Measurements from ENCODE around the gene HSP90AB1.

Gene HSP90AB1

DNA sequence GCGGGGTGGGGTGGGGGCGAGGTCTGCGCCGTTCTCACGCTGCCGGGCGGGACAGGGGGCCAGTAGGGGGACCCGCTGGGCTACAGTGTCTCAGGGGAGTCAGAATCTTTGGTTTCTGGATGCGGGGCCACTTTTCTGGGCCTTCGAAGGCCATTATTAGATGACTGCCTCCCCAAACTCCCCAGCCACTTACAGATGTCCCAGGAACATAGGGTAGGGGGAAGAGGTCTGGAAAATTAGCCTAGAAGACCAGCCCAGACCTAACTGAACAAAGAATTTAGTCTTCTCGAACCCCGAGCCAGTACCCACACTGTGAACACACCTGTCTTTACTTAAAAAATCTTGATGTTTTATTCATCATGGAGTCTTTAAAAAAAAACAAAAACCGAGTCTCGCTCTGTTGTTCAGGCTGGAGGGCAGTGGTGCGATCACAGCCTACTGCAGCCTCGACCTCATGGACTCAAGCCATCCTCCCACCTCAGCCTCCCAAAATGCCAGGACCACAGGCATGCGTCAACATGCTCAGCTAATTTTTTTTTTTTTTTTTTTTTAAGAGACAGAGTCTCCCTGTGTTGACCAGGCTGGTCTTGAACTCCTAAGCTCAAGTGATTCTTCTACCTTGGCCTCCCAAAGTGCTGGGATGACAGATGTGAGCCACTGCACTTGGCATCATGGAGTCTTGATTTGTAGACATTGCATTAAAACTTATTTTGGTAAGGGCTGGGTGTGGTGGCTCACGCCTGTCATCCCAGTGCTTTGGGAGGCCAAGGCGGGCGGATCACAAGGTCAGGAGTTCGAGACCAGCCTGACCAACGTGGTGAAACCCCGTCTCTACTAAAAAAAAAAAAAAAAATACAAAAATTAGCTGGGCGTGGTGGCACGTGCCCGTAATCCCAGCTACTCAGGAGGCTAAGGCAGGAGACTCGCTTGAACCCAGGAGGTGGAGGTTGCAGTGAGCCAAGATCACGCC is 26.8 kb upstream of the HSP90AB1 start:
- no peaks in the 10 kb centered on the region for H3K36me3 ChIP-seq
- H3K9me3 ChIP-seq = no peaks in the 10 kb centered on the region
- H3K4me3 ChIP-seq (ENCODE audit: low read depth in 1 of 2, low read length in 1 of 2) = peak overlapping the region in 1 of 2 experiments; percentile 69
- no peak overlapping the region for H3K27ac ChIP-seq
- peaks cover 46 to 50% of the 10 kb centered on the region in 2 experiments for H3K4me1 ChIP-seq (ENCODE audit: control insufficient read depth in 1 of 2, insufficient read depth in 1 of 2, low read depth in 1 of 2, low read length in 1 of 2)
- TF ChIP-seq, protein P1, sequence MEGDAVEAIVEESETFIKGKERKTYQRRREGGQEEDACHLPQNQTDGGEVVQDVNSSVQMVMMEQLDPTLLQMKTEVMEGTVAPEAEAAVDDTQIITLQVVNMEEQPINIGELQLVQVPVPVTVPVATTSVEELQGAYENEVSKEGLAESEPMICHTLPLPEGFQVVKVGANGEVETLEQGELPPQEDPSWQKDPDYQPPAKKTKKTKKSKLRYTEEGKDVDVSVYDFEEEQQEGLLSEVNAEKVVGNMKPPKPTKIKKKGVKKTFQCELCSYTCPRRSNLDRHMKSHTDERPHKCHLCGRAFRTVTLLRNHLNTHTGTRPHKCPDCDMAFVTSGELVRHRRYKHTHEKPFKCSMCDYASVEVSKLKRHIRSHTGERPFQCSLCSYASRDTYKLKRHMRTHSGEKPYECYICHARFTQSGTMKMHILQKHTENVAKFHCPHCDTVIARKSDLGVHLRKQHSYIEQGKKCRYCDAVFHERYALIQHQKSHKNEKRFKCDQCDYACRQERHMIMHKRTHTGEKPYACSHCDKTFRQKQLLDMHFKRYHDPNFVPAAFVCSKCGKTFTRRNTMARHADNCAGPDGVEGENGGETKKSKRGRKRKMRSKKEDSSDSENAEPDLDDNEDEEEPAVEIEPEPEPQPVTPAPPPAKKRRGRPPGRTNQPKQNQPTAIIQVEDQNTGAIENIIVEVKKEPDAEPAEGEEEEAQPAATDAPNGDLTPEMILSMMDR (IDR thresholded peaks at IDR 0.05) = no peak
- H3K27me3 ChIP-seq = peaks cover 12% of the 10 kb centered on the region

DNA sequence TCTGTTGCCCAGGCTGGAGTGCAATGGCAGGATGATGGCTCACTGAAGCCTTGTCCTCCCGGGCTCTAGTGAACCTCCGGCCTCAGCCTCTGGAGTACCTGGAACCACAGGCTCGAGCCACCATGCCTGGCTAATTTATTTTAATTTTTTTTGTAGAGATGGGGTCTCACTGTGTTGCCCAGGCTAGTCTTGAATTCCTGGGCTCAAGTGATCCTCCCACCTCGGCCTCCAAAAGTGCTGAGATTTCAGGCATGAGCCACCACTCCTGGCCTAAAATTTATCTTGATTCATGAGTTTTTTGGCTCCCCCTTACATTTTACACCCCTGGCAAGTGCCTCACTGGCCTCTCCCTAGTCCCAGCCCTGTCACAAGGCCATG is 26.0 kb upstream of the HSP90AB1 start:
- no peaks in the 10 kb centered on the region for H3K9me3 ChIP-seq
- peaks cover 52 to 55% of the 10 kb centered on the region in 2 experiments for H3K4me1 ChIP-seq (ENCODE audit: control insufficient read depth in 1 of 2, insufficient read depth in 1 of 2, low read depth in 1 of 2, low read length in 1 of 2)
- TF ChIP-seq, protein P1 (IDR thresholded peaks at IDR 0.05) = no peak
- H3K4me3 ChIP-seq (ENCODE audit: low read depth in 1 of 2, low read length in 1 of 2) = no peak overlapping the region
- no peak overlapping the region for H3K27ac ChIP-seq
- H3K27me3 ChIP-seq = peaks cover 12% of the 10 kb centered on the region
- no peaks in the 10 kb centered on the region for H3K36me3 ChIP-seq

DNA sequence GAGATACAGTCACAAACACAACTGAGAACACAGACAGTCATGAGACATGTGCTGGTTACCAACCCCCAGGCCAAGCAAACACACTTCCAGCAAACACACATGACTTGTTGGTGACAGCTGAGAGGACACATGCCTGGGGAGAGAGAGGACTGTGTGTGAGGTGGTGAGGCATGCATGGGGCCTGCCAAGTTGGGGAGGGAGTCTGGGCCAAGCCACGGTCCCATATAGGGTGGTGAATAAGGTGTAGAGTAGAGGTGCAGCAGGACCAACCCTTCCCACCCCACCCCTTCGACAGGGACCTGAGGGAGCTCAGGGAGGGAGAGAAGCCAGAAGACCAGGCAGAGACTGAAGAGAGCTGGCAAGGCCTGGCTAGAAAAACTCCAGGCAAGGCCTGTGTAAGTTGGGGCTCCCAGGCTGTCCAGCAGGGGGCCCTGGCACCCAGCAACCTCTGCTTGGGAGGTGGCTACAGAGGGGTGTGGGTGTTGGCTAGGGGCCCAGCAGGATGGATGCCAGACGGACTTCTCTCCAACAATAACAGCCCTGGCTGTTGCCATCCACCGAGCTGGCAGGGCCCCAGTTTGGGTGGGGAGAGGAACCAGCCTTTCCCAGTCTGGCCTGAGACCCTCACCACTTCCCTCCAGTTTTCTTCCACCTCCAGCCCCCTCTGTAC is 25.5 kb upstream of the HSP90AB1 start:
- TF ChIP-seq, protein P1 (IDR thresholded peaks at IDR 0.05) = peak; percentile 62

DNA sequence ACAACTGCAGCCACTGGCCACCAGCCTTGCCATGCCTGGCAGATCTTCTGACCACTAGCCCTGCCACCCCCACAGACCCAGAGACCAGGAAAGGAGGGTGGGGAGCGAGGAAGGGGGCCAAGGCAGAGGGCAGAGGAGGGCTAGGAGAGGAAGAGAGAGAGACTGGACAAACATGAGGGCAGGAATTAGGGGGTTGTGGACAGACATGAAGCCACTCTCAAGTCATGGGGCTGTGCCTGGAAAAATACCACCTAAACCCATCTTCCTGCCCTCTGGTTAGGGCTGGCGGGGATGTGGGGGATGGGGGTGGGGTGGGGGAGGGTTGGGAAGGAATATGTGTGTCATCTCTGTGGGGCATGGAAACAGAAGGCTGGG is 25.0 kb upstream of the HSP90AB1 start:
- H3K36me3 ChIP-seq = no peaks in the 10 kb centered on the region
- TF ChIP-seq, protein P1 (IDR thresholded peaks at IDR 0.05) = no peak
- no peaks in the 10 kb centered on the region for H3K9me3 ChIP-seq
- H3K27ac ChIP-seq = no peak overlapping the region
- H3K27me3 ChIP-seq = peaks cover 12% of the 10 kb centered on the region
- H3K4me1 ChIP-seq (ENCODE audit: control insufficient read depth in 1 of 2, insufficient read depth in 1 of 2, low read depth in 1 of 2, low read length in 1 of 2) = peaks cover 58 to 66% of the 10 kb centered on the region in 2 experiments
- no peak overlapping the region for H3K4me3 ChIP-seq (ENCODE audit: low read depth in 1 of 2, low read length in 1 of 2)

More for the DNA sequence above, 25.5 kb upstream of the HSP90AB1 start:
- Histone ChIP-seq H3K36me3 (no peaks in the 10 kb centered on the region), H3K4me3 (ENCODE audit: low read depth in 1 of 2, low read length in 1 of 2) (no peak overlapping the region), H3K4me1 (ENCODE audit: control insufficient read depth in 1 of 2, insufficient read depth in 1 of 2, low read depth in 1 of 2, low read length in 1 of 2) (peaks cover 57 to 61% of the 10 kb centered on the region in 2 experiments), H3K9me3 (no peaks in the 10 kb centered on the region), H3K27me3 (peaks cover 12% of the 10 kb centered on the region), H3K27ac (no peak overlapping the region)

DNA sequence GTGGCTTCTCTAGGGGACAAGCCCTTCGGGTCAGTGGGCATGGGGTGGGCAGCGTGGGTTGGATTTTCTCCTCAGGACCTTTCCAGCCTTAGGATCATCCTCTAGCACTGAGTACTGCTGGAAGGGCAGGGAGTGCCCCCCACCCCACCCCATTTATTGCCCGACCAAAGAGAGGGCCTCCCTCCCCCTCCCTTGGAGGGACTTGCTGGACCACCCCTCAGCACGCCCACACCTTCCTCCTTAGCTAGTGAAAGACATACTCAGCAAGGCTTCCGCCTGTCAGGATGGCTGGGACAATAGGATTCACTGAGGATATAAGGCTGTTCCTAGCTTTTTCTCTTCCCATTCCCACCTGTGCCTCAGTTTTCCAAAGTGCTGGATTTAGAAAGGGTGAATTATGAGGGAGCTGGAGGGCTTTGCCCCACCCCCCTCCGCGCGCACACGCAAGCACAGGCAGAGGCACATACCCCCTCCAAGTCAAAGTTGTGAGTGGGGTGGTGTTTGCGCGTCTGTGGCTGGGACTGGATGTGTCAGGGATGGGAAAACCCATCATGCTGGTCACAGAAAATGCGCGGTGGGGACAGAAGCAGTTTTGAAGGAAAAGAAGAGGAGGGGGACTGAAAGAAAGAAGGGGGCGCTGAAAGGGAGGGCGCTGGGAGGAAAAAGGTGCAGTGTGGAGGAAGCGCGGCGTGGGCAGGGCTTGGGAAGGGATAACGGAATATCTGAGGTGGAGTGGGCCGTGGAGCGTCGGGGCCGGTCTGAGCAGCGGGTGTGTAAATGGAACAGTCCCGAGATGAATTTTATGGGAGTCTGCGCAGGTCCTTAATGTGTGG is 24.2 kb upstream of the HSP90AB1 start:
- no peaks in the 10 kb centered on the region for H3K9me3 ChIP-seq
- H3K4me3 ChIP-seq (ENCODE audit: low read depth in 1 of 2, low read length in 1 of 2) = peak overlapping the region; percentile 34 to 66
- no peaks in the 10 kb centered on the region for H3K36me3 ChIP-seq
- H3K27me3 ChIP-seq = peaks cover 12% of the 10 kb centered on the region
- TF ChIP-seq, protein P1 (IDR thresholded peaks at IDR 0.05) = no peak
- H3K27ac ChIP-seq = no peak overlapping the region
- H3K4me1 ChIP-seq (ENCODE audit: control insufficient read depth in 1 of 2, insufficient read depth in 1 of 2, low read depth in 1 of 2, low read length in 1 of 2) = peaks cover 57 to 70% of the 10 kb centered on the region in 2 experiments

All from neutrophil (primary cell).